GM21390 (cell line): ENCODE results near the gene GDPD1.
"Not testable (repeated sequence)": the region's sequence is repeated elsewhere in the genome, so short reads cannot be mapped to it uniquely, and the experiment has no call there.

Experiments
- ATAC-seq: cut with Tn5 transposase; IDR thresholded peaks from one replicate; pipeline ENCODE4 v1.9.1; 2021; ENCODE audit not compliant: unreplicated experiment

Gene GDPD1

GRCh38 chr17:59244081-59244480, 23.8 kb downstream of the GDPD1 start:
- no peak for ATAC-seq

- no peak for ATAC-seq
Observed at GRCh38 chr17:59254742-59255141, 34.4 kb downstream of the GDPD1 start.

GRCh38 chr17:59257101-59257500, 36.8 kb downstream of the GDPD1 start:
- ATAC-seq, result no peak

- no peak for ATAC-seq
Observed at GRCh38 chr17:59260722-59261121, 40.4 kb downstream of the GDPD1 start.

- no peak for ATAC-seq
Observed at GRCh38 chr17:59266745-59267144, 46.4 kb downstream of the GDPD1 start.

- no peak for ATAC-seq
Observed at GRCh38 chr17:59267776-59268175, 47.5 kb downstream of the GDPD1 start.

GRCh38 chr17:59275618-59276017, 55.3 kb downstream of the GDPD1 start:
- no peak for ATAC-seq

- peak; percentile 91 for ATAC-seq
Observed at GRCh38 chr17:59277031-59277430, 56.7 kb downstream of the GDPD1 start.

- ATAC-seq, result no peak
Observed at GRCh38 chr17:59278406-59278805, 58.1 kb downstream of the GDPD1 start.

GRCh38 chr17:59284317-59284716, 64.0 kb downstream of the GDPD1 start:
- ATAC-seq, result no peak

GRCh38 chr17:59287452-59287851, 67.1 kb downstream of the GDPD1 start:
- no peak for ATAC-seq

GRCh38 chr17:59287891-59288290, 67.6 kb downstream of the GDPD1 start:
- ATAC-seq, result no peak

GRCh38 chr17:59289981-59290301, 69.6 kb downstream of the GDPD1 start:
- ATAC-seq, result no peak

GRCh38 chr17:59290302-59290998, 70.1 kb downstream of the GDPD1 start:
- ATAC-seq, result not testable (repeated sequence)

GRCh38 chr17:59292174-59292523, 71.8 kb downstream of the GDPD1 start:
- no peak for ATAC-seq

- ATAC-seq, result no peak
Observed at GRCh38 chr17:59296190-59296589, 75.9 kb downstream of the GDPD1 start.

GRCh38 chr17:59298521-59298920, 78.2 kb downstream of the GDPD1 start:
- no peak for ATAC-seq

- no peak for ATAC-seq
Observed at GRCh38 chr17:59299400-59300092, 79.2 kb downstream of the GDPD1 start.

- no peak for ATAC-seq
Observed at GRCh38 chr17:59300941-59301340, 80.6 kb downstream of the GDPD1 start.

GRCh38 chr17:59304811-59305210, 84.5 kb downstream of the GDPD1 start:
- no peak for ATAC-seq

- ATAC-seq, result no peak
Observed at GRCh38 chr17:59310263-59310920, 90.1 kb downstream of the GDPD1 start.

GRCh38 chr17:59311051-59311468, 90.7 kb downstream of the GDPD1 start:
- ATAC-seq, result peak; percentile 70
